NCI-H187 treated with DMSO at 0.1 percent for 48 hours (cell line): ENCODE results near the gene PTF1A.
"Not testable (repeated sequence)": the region's sequence is repeated elsewhere in the genome, so short reads cannot be mapped to it uniquely, and the experiment has no call there.

Experiments
- DNase-seq: peaks from one replicate; lab custom pipeline; 2025; lab: John Stamatoyannopoulos, UW

The PTF1A gene

GRCh38 chr10:23203369-23204325, 11.5 kb downstream of the PTF1A start:
- DNase-seq, result no peak

GRCh38 chr10:23204773-23205172, 12.7 kb downstream of the PTF1A start:
- DNase-seq, result no peak

- DNase-seq, result no peak
These were observed 14.0 kb downstream of the PTF1A start for GRCh38 chr10:23205972-23206642.

- no peak for DNase-seq
These were observed 25.4 kb downstream of the PTF1A start for GRCh38 chr10:23217471-23217870.

DNA sequence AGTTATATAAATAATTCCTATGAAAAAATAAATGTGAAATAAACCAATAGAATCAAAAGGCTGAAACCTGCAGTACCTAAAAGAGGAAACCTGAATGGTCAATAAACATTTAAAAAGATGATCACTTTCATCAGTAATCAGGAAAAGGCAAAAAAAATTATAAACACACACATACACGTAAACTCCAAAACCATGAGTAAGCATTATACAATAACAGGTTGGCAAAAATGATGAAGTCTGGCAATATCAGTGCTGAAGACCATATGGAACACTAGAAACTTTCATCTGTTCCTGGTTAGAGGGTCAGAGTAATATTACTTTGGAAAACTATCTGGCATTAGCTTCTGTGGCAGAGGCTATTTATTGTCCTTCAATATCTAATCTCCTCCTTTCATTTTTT, 38.5 kb downstream of the PTF1A start:
- DNase-seq, result no peak

- DNase-seq, result no peak
These were observed 45.9 kb downstream of the PTF1A start for GRCh38 chr10:23238015-23238414.

GRCh38 chr10:23241779-23242178, 49.7 kb downstream of the PTF1A start:
- DNase-seq, result not testable (repeated sequence)
